HTERT RPE-1 (cell line): Measurements from ENCODE around the gene SLC2A8.

ENCODE experiments used
- in situ Hi-C: fragments of 300-500 bp; cut with MboI; formaldehyde crosslinking; loops from 4 replicates; pipeline ENCODE4 v1.14.3; 2020; ENCODE audit warnings: low sequenced_read_pairs

The SLC2A8 gene, protein sequence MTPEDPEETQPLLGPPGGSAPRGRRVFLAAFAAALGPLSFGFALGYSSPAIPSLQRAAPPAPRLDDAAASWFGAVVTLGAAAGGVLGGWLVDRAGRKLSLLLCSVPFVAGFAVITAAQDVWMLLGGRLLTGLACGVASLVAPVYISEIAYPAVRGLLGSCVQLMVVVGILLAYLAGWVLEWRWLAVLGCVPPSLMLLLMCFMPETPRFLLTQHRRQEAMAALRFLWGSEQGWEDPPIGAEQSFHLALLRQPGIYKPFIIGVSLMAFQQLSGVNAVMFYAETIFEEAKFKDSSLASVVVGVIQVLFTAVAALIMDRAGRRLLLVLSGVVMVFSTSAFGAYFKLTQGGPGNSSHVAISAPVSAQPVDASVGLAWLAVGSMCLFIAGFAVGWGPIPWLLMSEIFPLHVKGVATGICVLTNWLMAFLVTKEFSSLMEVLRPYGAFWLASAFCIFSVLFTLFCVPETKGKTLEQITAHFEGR

DNA sequence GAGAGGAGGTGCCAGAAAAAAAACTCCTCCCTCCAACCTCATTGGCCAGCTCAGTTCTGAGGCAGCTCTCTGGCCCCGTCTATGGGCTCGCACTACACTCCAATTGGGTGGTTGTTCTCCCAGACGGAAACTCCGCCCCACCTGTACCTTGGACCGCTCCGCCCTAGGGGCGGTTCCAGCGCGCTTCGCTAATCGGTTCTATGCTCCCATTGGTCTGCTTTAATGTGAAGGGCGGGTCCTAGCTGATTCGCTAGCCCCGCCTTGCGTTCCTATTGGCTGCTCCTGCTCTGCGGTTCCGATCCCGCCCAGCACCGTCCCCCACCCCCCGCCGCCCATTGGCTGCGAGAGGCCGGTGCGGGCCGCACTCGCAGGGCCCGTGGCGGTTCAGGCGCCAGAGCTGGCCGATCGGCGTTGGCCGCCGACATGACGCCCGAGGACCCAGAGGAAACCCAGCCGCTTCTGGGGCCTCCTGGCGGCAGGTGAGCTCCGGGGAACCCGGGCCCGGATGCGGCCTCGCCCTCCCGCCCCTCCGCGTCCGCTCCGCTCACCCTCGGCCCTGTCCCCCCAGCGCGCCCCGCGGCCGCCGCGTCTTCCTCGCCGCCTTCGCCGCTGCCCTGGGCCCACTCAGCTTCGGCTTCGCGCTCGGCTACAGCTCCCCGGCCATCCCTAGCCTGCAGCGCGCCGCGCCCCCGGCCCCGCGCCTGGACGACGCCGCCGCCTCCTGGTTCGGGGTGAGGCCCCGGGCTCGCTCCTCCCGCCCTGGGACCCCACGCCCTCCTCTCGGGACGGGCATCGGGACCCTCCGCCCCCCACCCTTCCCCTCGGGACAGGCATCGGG lies at the start of gene SLC2A8:
SLC2A8 (plus strand) TSS at position 362 of the 838 bp plus-strand sequence; CDS start at position 424, 62 bp downstream.
- in situ Hi-C loops, result no loop called here

GRCh38 chr9:127347831-127348776 lies 48.9 kb upstream of the SLC2A8 start:
- in situ Hi-C loops, result no loop called here

GRCh38 chr9:127349483-127350113 lies 47.4 kb upstream of the SLC2A8 start:
- in situ Hi-C loops, result no loop called here

- in situ Hi-C loops, result no loop called here
Measured at GRCh38 chr9:127351182-127352166, 45.5 kb upstream of the SLC2A8 start.

- in situ Hi-C loops, result no loop called here
Measured at GRCh38 chr9:127353882-127354281, 43.1 kb upstream of the SLC2A8 start.

DNA sequence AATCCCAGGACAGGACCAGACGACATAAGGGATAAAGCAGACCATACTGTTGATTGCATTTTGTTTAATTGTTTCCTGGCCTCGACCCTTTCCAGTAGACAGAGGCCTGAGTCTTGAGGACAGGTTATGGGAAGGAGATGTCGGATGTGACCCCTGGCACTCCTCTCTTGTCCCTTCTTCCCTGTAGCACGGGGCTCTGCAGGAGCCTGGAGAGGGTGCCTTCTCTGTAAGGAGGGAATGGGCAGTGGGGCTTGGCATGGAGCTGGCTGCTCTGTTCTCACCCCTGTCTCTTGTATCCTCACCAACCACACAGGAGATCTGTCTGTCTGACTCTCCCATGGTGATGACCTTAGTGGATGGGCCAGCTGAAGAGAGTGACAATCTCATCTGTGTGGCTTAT lies 40.1 kb upstream of the SLC2A8 start:
- in situ Hi-C loops, result no loop called here

DNA sequence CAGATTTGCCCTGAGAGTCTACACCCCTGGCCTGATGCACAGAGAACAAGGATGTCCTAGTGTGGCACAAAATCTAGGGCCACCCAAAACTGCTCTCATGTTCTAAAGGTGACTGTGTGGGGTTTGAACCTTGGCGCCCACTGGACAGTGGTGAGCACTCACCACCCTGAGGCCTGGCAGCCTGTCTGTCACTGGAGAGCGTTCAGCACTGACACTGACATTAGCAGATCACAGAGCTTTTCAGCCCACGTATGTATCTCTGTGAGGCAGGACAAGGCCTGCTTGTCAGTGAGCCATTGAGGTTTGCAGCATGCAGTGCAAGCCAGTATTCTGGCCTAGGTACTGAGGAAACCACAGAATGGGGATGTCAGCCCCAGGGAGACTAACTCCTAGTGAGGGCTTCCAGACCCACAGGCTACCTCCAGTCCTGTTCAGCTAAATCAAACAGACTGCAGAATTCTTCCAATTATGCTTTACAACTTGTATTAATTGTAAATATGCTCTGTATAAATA lies 38.9 kb upstream of the SLC2A8 start:
- in situ Hi-C loops, result no loop called here

- in situ Hi-C loops, result no loop called here
Measured at GRCh38 chr9:127358770-127359169, 38.2 kb upstream of the SLC2A8 start.

DNA sequence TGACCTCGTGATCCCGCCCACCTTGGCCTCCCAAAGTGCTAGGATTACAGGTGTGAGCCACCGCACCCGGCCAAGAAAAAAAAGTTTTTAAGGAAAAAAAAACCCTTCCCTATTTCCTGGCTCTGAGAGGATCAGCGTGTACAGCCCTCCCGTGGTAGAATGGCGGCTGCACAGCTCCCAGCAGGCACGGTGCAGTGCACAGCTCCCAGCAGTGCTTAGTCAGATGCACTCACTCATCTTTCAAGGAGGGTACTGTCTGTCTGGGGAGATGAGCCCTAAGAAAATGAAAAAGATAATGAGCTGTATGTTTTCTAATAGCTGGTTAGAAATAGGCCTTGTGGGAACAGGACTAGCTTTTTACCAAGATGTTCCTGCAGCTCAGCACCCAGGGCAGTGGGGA lies 36.7 kb upstream of the SLC2A8 start:
- in situ Hi-C loops, result no loop called here

DNA sequence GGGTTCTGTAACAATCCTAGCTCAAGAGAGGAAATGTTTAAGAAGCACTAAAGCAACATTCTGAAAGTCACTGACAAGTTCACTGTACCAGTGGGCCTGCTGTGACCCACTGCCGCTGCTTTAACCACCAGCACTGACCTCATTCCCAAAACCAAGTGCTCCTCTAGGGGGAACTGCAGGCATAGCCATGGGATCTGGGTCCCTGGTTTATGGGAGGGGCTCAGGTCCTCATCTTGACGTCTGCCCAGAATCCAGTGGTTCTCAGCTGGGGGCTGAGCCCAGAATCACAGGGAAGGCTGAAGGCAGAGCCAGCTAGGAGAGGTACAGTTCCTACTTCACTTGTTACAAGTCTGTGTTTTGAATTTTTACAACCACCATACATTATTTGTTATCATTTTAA lies 36.1 kb upstream of the SLC2A8 start:
- in situ Hi-C loops, result no loop called here

DNA sequence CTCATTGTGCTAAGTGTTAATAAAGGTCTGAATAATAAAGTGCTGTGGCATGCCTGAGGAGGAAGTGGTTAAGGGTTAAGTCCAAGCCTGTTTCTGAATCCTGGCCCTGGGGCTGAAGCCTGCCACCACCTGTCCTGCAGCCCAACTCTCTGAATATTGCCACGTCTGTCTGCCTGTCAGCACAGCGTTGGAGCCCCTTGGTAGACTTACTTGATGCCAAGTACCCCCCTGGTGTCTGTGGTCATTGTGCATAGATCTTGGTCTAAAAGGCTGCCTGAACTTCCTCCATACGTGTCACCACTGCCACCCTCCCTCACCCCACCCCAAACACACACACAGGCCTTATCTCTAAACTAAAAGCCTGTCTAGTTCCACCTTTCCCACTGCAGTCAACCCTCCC lies 35.4 kb upstream of the SLC2A8 start:
- in situ Hi-C loops, result no loop called here

GRCh38 chr9:127362829-127363228 lies 34.1 kb upstream of the SLC2A8 start:
- in situ Hi-C loops, result no loop called here

GRCh38 chr9:127365461-127365860 lies 31.5 kb upstream of the SLC2A8 start:
- in situ Hi-C loops, result no loop called here

DNA sequence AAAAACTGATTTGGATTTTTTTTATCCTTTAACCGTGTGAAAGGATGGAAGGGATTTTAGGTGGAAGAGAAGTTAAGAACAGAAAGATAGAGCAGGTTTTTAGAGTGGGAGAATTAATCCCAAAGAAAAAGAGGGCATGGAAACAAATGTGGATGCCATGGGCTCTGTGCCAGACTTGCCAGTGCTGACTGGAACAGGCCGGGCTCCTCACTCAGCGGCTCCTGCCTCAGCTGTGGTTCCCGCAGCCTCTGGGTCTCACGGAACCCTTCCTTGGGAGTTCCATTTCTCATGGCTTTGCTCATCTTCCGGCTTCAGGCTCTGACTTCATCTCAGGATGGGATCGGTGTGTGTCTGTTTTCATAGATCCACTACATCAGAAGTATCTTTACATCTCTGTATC lies 30.4 kb upstream of the SLC2A8 start:
- in situ Hi-C loops, result no loop called here

DNA sequence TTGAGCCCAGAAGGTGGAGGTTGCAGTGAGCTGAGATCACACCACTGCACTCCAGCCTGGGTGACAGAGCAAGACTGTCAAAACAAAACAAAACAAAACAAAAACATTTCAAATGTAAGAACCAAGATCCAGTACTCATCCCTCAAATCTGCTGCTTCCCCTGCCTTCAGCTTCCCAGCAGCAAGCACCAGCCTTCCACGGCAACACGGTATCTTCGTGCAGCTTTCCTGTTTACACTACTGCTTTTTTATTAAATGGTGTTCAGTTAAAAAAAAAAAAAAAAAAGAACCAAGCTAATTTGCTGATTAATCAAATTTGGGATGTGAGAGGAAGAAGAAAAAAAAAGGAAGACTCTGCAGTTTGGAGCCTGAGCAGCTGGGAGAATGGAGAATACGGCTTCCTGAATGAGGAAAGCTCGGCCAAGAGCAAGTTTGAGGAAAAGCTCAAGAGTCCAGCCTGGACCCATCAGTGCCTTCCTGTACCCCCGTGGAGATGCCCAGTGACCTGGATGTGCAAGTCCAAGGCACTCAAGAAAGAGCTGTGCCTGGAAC lies 28.0 kb upstream of the SLC2A8 start:
- in situ Hi-C loops, result no loop called here

DNA sequence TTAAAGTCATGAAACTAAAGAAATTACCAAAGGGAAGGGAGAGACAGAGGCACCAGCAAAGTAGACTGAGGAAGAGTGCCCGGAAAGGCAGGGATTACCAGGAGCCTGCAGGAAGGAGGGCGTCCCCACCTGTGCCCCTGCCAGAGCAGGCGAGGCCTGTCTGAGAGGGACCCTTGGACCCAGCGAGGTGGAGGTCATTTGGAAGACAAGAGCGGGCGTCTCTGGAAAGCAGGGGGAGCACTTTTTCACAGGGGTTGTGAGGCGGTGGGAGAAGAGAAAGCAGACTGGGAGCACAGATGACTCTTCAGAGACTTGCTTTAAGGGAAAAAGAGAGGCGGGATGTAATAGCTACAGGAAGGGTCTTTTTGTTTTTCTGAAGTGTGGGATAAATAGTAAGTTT lies 27.5 kb upstream of the SLC2A8 start:
- in situ Hi-C loops, result no loop called here

DNA sequence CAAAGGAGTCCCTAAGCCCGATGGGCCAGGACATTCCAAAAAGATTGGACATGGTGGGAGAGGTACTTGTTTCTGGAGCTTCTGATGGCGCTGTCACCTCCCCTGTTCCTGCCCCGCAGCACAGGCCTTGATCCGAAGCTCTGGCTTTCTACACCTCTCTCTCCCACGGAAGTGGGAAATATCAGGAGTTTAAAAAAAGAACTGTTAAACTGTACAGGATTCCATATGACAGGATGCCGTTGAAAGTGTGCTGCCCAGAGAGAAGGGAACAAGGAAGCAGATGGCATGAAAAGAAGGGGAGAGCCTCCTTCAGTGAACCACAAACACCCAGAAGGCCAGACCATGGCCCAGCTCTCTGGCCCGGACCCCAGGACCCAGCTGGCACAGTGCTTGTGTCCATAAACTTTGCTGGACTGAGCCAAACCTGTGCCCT lies 26.8 kb upstream of the SLC2A8 start:
- in situ Hi-C loops, result no loop called here
